GM21381 (cell line): Measurements from ENCODE around the gene NAPA.
"Not testable (repeated sequence)": the region's sequence is repeated elsewhere in the genome, so short reads cannot be mapped to it uniquely, and the experiment has no call there.

Experiments
- ATAC-seq: cut with Tn5 transposase; IDR thresholded peaks from one replicate; pipeline ENCODE4 v1.9.1; 2021; ENCODE audit warnings: mild to moderate bottlenecking, moderate library complexity; ENCODE audit not compliant: unreplicated experiment

The NAPA gene

GRCh38 chr19:47487551-47488515 lies 27.0 kb downstream of the NAPA start:
- no peak for ATAC-seq

- no peak for ATAC-seq
Measured at GRCh38 chr19:47486900-47487299, 28.0 kb downstream of the NAPA start.

GRCh38 chr19:47486220-47486619 lies 28.6 kb downstream of the NAPA start:
- ATAC-seq = not testable (repeated sequence)

GRCh38 chr19:47485210-47485609 lies 29.7 kb downstream of the NAPA start:
- no peak for ATAC-seq

- peak; percentile 76 for ATAC-seq
Measured at GRCh38 chr19:47483800-47484690, 30.8 kb downstream of the NAPA start, which contains the start of gene KPTN. Gene KPTN (minus strand): TSS chr19:47484219. CDS start chr19:47484160, 59 bp downstream.

- no peak for ATAC-seq
Measured at GRCh38 chr19:47483200-47483599, 31.7 kb downstream of the NAPA start.

GRCh38 chr19:47481460-47482052 lies 33.3 kb downstream of the NAPA start:
- no peak for ATAC-seq

- no peak for ATAC-seq
Measured at GRCh38 chr19:47480658-47481057, 34.2 kb downstream of the NAPA start.

GRCh38 chr19:47479701-47480503 lies 35.0 kb downstream of the NAPA start:
- no peak for ATAC-seq

GRCh38 chr19:47476438-47476972 lies 38.4 kb downstream of the NAPA start:
- no peak for ATAC-seq

GRCh38 chr19:47475465-47475864 lies 39.4 kb downstream of the NAPA start:
- ATAC-seq = no peak

GRCh38 chr19:47473336-47473735 lies 41.5 kb downstream of the NAPA start:
- ATAC-seq = no peak

GRCh38 chr19:47471733-47472457 lies 43.0 kb downstream of the NAPA start, which contains the start of gene SLC8A2:
Gene SLC8A2 (minus strand): TSS chr19:47471893. CDS start chr19:47466403, 5,490 bp downstream.
- ATAC-seq = no peak

- no peak for ATAC-seq
Measured at GRCh38 chr19:47471381-47471732, 43.5 kb downstream of the NAPA start.

- ATAC-seq = no peak
Measured at GRCh38 chr19:47470447-47471195, 44.2 kb downstream of the NAPA start.

GRCh38 chr19:47469719-47470118 lies 45.1 kb downstream of the NAPA start:
- no peak for ATAC-seq

- no peak for ATAC-seq
Measured at GRCh38 chr19:47469363-47469700, 45.5 kb downstream of the NAPA start.

GRCh38 chr19:47467914-47468313 lies 46.9 kb downstream of the NAPA start:
- ATAC-seq = no peak

- ATAC-seq = no peak
Measured at GRCh38 chr19:47465957-47466356, 48.9 kb downstream of the NAPA start.
